Measurements from ENCODE around the gene LRFN2. TPM values are rescaled to one million over a fixed set of nuclear protein-coding genes. Genes with fewer than 3 reads are reported as not detected.

LRFN2 gene
- total RNA-seq, 1 donor from 2014 or later, result not detected

- intact Hi-C loops (cut with micrococcal nuclease), result no loop called here
- peaks cover 76% of the 10 kb centered on the region for H3K27me3 ChIP-seq (ENCODE audit: low read depth)
- DNase-seq, result no peak
- H3K36me3 ChIP-seq, result no peaks in the 10 kb centered on the region
- no peak for TF ChIP-seq CTCF (IDR thresholded peaks at IDR 0.05; ENCODE audit: borderline replicate concordance)
- no peak overlapping the region for H3K4me3 ChIP-seq
- H3K27ac ChIP-seq (replicated peaks), result no peak overlapping the region
- no peaks in the 10 kb centered on the region for H3K4me1 ChIP-seq
- H3K9me3 ChIP-seq (replicated peaks), result no peaks in the 10 kb centered on the region
These were observed 149.5 kb downstream of the LRFN2 start for GRCh38 chr6:40437631-40438030.

GRCh38 chr6:40436685-40437604, 150.2 kb downstream of the LRFN2 start:
- intact Hi-C loops (cut with micrococcal nuclease), result no loop called here
- Histone ChIP-seq H3K4me3 (no peak overlapping the region), H3K36me3 (no peaks in the 10 kb centered on the region), H3K27me3 (ENCODE audit: low read depth) (peaks cover 79% of the 10 kb centered on the region), H3K9me3 (replicated peaks) (no peaks in the 10 kb centered on the region), H3K4me1 (no peaks in the 10 kb centered on the region), H3K27ac (replicated peaks) (no peak overlapping the region)
- no peak for TF ChIP-seq CTCF (IDR thresholded peaks at IDR 0.05; ENCODE audit: borderline replicate concordance)
- DNase-seq, result no peak

- intact Hi-C loops (cut with micrococcal nuclease), result no loop called here
These were observed 154.2 kb downstream of the LRFN2 start for GRCh38 chr6:40432982-40433381.

GRCh38 chr6:40431706-40432105, 155.5 kb downstream of the LRFN2 start:
- Histone ChIP-seq H3K36me3 (no peaks in the 10 kb centered on the region), H3K27ac (replicated peaks) (no peak overlapping the region), H3K9me3 (replicated peaks) (no peaks in the 10 kb centered on the region), H3K4me1 (peaks cover 6% of the 10 kb centered on the region), H3K4me3 (no peak overlapping the region), H3K27me3 (ENCODE audit: low read depth) (peaks cover 92% of the 10 kb centered on the region)
- no peak for DNase-seq
- intact Hi-C loops (cut with micrococcal nuclease), result no loop called here
- TF ChIP-seq CTCF (IDR thresholded peaks at IDR 0.05; ENCODE audit: borderline replicate concordance), result no peak

More at GRCh38 chr6:40432982-40433381, 154.2 kb downstream of the LRFN2 start:
- DNase-seq, result no peak
- Histone ChIP-seq H3K4me1 (no peaks in the 10 kb centered on the region), H3K27me3 (ENCODE audit: low read depth) (peaks cover 93% of the 10 kb centered on the region), H3K36me3 (no peaks in the 10 kb centered on the region), H3K4me3 (no peak overlapping the region), H3K27ac (replicated peaks) (no peak overlapping the region), H3K9me3 (replicated peaks) (no peaks in the 10 kb centered on the region)
- TF ChIP-seq CTCF (IDR thresholded peaks at IDR 0.05; ENCODE audit: borderline replicate concordance), result no peak

- peaks cover 80% of the 10 kb centered on the region for H3K27me3 ChIP-seq (ENCODE audit: low read depth)
- peaks cover 25% of the 10 kb centered on the region for H3K4me1 ChIP-seq
- no peaks in the 10 kb centered on the region for H3K9me3 ChIP-seq (replicated peaks)
- no peak for TF ChIP-seq CTCF (IDR thresholded peaks at IDR 0.05; ENCODE audit: borderline replicate concordance)
- no peak overlapping the region for H3K4me3 ChIP-seq
- H3K27ac ChIP-seq (replicated peaks), result no peak overlapping the region
- intact Hi-C loops (cut with micrococcal nuclease), result no loop called here
- H3K36me3 ChIP-seq, result no peaks in the 10 kb centered on the region
- DNase-seq, result no peak
These were observed 160.0 kb downstream of the LRFN2 start for GRCh38 chr6:40427196-40427595.

Measured in left ventricle myocardium inferior (tissue), 1 donor.